HuH-7 (cell line): ENCODE results near the gene CTU1.

Source experiments
- DNase-seq: peaks from one replicate; pipeline ENCODE4 v3.0.0; 2011; ENCODE audit warnings: low spot score

The CTU1 gene

GRCh38 chr19:51102991-51103390 lies 5.2 kb downstream of the CTU1 start:
- DNase-seq = no peak

- no peak for DNase-seq
These were observed 6.9 kb downstream of the CTU1 start for GRCh38 chr19:51101171-51101865.

- no peak for DNase-seq
These were observed 7.6 kb downstream of the CTU1 start for GRCh38 chr19:51100601-51101000.

GRCh38 chr19:51099047-51099382 lies 9.2 kb downstream of the CTU1 start:
- DNase-seq = no peak

- DNase-seq = no peak
These were observed 9.7 kb downstream of the CTU1 start for GRCh38 chr19:51098365-51099046.

DNA sequence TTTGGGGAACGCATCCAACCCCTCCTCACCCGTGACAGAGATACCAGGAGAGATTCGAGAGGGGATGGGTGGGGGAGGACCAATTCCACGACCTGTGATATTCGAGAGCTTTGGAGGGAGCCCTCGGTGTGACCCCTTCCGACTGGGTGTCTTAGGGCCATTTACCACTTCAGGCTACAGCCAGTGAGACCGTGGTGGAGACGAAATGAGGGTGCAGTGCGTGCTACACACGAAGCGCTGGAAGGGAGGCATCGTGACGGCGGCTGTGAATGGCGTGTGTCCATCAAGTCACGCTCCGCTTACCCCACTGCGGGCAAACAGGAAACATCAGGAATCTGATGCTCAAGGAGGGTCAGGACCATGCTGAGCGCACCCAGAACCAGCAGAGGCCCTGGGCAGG lies 10.4 kb downstream of the CTU1 start:
- no peak for DNase-seq

DNA sequence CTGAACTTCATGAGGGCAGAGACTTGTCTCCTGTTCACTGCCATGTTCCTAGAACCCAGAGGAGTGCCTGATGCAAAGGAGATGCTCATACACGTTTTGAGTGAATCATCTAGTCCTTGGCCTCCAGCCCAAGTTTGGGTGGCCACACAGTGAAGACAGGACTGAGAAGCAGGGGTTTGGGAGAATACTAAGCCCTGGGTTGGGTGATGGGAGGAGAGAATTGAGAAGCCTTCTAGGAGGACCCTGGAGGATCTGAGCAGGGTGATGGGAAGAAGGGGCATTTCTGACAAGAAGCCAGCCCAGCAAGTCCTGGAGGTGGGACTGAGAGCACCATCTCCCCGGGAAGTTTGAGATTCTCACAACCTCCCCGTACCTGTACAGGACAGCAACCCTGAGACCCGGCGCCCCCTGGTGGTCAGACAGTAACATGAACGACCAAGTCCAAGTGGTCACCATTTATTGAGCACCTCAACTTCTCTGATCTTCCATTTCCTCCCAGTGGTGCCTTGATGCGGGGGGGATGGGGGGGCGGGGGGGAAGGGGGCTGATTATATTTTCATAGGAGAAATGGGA lies 11.0 kb downstream of the CTU1 start:
- DNase-seq = peak; percentile 84

GRCh38 chr19:51096473-51097165 lies 11.6 kb downstream of the CTU1 start:
- peak; percentile 37 for DNase-seq

GRCh38 chr19:51094696-51095279 lies 13.4 kb downstream of the CTU1 start:
- DNase-seq = peak; percentile 84

DNA sequence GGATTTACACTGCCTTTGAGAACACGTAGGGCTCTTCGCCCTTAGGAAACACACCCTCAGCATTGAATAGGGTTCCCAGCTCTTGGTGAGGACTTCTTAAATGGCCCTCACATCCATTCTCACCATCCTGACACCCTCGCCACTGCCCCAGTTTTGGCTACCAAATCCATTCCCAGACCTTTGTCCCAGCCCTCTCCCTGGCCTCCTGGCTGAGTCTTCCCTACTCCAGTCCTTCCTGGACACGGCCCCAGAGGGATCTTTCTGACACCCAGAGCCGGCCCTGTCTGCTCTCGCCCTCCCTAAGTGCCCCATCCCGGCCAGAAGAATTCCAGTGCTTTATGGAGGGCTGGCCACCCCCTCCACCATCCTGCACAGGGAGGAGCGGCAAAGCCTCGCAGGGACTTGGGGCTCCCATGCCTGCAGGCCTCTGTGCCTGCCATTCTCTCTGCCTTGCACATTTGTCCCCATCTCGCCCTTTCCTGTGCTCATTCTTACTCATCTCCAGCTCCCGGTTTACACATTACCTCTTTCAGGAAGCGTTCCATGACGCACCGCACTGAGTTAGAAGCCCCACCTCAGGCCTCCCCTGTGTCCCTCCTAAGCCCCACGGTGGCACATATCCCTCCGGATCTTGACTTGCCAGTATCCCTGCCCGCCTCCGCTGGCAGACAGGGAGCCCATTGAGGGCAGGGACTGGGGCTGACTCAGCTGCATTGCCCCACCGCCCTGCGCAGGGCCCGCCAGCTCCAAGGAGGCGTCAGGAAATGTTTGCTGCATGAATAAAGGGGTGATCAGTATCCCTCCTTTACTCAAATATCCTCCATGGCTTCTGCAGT lies 14.5 kb downstream of the CTU1 start:
- no peak for DNase-seq

- DNase-seq = no peak
These were observed 15.1 kb downstream of the CTU1 start for GRCh38 chr19:51093101-51093500.

DNA sequence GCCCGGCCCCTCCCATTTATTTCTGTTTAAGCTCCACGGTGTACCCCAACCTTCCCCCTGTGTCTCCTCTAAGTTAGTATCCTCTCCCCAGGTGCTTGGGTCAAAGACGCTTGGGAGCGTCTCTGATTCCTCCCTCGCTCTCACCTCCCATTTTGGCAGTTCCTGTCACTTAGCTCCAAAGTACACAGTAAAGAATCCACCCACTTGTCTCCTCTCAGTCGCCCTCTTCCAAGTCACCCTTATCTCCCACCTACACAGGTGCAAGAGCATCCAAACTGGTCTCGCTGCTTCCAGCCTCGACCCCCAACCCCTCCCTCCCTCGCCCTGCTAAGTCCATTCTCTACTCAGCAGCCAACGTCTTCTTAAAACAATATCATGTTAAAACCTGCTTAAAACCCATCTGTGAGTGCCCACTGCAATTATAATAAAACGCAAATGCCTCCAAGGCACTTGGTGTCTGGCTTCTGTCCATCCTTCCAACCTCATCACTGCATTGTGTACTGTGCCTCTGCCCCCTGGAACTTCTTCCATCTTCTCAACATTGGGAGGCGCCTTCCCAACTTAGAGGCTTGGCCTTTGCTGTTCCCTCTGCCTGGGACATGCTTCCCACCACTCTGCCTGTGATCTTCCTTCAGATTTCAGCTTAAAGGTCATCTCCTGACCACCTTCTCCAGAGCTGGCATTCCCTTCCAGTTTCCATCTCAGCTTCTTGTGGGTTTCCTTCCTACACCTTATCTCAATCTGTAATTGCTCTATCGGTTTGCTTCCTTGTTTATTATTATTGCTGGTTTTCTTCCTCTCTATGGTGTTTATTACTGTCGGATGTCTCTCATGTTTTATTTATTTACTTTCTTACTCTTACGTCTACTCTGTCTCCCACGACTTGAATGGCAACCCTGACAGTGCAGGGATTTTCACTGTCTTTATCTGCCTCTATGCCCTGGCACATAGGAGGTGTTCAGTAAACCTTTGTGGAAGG lies 16.0 kb downstream of the CTU1 start:
- DNase-seq = no peak

DNA sequence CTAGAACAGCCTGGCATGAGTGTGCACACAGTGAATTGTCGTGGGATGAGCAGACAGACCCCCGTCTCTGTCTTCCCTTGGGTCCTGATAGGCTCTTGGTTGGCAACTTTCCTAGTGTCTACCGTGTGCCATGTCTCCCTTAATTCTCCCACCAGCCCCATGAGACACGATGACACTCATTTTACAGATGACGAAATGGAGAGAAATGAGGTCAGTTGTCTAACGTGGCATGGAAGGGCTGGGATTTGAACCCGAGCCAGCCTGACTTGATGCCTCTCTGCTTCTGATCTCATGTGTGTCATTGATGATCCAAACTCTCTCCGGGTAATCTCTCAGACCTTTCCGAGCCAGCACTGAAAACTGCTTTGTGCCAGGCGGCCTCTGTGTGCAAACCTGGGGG lies 17.1 kb downstream of the CTU1 start:
- DNase-seq = no peak

- DNase-seq = no peak
These were observed 17.7 kb downstream of the CTU1 start for GRCh38 chr19:51090471-51090870.

DNA sequence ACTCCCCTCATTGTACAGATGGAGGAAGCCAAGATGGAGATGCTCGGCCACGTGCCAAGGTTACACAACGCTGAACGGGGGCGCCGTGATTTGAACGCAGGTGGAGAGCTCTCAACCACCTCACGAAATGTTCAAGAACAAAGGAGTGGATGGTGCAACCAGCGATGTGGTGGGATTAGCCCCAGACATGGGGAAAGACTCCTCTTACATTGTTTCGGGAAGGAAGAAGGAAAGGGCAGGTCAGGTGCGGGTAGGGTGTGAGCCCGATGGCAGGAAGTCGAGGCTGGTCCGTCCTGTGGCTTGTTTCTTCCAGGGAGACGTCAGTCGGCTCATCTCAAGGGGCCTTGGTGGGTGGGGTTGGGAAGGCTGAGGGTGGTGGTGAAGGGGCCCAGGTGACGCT lies 18.4 kb downstream of the CTU1 start:
- DNase-seq = no peak

GRCh38 chr19:51086153-51086850 lies 21.9 kb downstream of the CTU1 start:
- DNase-seq = no peak

- no peak for DNase-seq
These were observed 23.7 kb downstream of the CTU1 start for GRCh38 chr19:51084505-51084904.

DNA sequence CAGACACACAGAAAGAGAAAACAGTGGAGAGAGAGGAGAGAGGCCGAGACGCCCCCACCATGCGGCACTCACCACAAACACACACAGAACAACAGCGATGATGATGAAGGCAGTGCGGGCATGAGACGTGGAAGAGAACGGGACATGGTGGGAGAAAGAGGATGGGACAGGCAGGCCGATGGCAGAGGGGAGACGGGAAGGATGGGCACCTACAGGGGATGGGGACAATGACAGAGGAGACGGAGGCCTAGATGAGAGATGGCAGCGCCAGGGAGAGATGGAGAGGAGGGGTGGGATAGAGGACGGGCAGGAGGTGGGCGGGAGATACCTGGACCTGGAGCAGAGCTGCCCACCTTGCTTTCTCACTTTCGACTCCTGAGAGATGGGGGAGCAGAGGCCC lies 24.4 kb downstream of the CTU1 start:
- no peak for DNase-seq

GRCh38 chr19:51083181-51083580 lies 25.0 kb downstream of the CTU1 start:
- DNase-seq = no peak

DNA sequence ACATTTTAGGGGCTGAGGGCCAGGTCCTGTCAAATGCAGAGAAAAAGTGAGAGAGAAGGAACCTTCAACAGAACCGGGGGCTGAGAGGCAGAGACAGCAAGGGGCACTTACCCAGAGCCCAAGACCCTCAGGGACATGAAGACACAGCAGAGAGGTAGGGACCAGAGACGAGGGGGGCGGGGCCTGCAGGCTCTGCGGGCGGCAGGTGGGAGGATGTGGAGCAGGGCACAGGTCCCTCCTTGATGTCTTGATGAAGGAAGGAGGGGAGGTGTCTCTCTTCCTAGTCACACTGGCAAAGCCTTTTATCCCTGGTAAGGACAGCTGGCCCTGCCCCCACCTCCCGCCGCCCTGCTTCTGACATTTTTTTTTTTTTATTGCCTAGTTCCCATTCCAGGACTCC lies 25.6 kb downstream of the CTU1 start, which contains the start of gene KLK14:
Gene KLK14 (minus strand): TSS at position 277 of the 400 bp plus-strand sequence. CDS start 273 bp downstream, at position 4.
- no peak for DNase-seq
